ENCODE results near the gene PLEKHG4B.
A peak's percentile ranks its signal among the peaks of the same experiment; 100 is the strongest.

PLEKHG4B gene

GRCh38 chr5:85334-85995 lies 6.5 kb upstream of the PLEKHG4B start:
- no peak for TF ChIP-seq CTCF (IDR thresholded peaks at IDR 0.05)
- no peaks in the 10 kb centered on the region for H3K9me3 ChIP-seq (ENCODE audit: control insufficient read depth, low read length)
- no peak overlapping the region for H3K4me2 ChIP-seq (ENCODE audit: low read length)
- H3K79me2 ChIP-seq = peaks cover 3% of the 10 kb centered on the region
- no peak overlapping the region for H2AFZ ChIP-seq
- no peaks in the 10 kb centered on the region for H3K36me3 ChIP-seq (ENCODE audit: control insufficient read depth, insufficient read depth, low read length)
- H3K9ac ChIP-seq = no peak overlapping the region
- no peak overlapping the region for H3K4me3 ChIP-seq (ENCODE audit: low read depth, low read length)
- H3K27me3 ChIP-seq (ENCODE audit: control insufficient read depth, insufficient read depth, low read length) = no peaks in the 10 kb centered on the region
- peaks cover 18% of the 10 kb centered on the region for H3K4me1 ChIP-seq
- no peak overlapping the region for H3K27ac ChIP-seq

- H3K27ac ChIP-seq = no peak overlapping the region
- H2AFZ ChIP-seq = no peak overlapping the region
- H3K27me3 ChIP-seq (ENCODE audit: control insufficient read depth, insufficient read depth, low read length) = peaks cover 4% of the 10 kb centered on the region
- peaks cover 7% of the 10 kb centered on the region for H3K4me1 ChIP-seq
- no peak overlapping the region for H3K4me3 ChIP-seq (ENCODE audit: low read depth, low read length)
- H3K9me3 ChIP-seq (ENCODE audit: control insufficient read depth, low read length) = no peaks in the 10 kb centered on the region
- peaks cover 3% of the 10 kb centered on the region for H3K79me2 ChIP-seq
- no peak overlapping the region for H3K9ac ChIP-seq
- no peak overlapping the region for H3K4me2 ChIP-seq (ENCODE audit: low read length)
- TF ChIP-seq CTCF (IDR thresholded peaks at IDR 0.05) = no peak
- no peaks in the 10 kb centered on the region for H3K36me3 ChIP-seq (ENCODE audit: control insufficient read depth, insufficient read depth, low read length)
Observed at GRCh38 chr5:89337-90286, 2.4 kb upstream of the PLEKHG4B start.

GRCh38 chr5:90590-91547 lies 1.1 kb upstream of the PLEKHG4B start:
- Histone ChIP-seq H3K27me3 (ENCODE audit: control insufficient read depth, insufficient read depth, low read length) (peaks cover 4% of the 10 kb centered on the region), H3K79me2 (peaks cover 3% of the 10 kb centered on the region)

More at GRCh38 chr5:90590-91547, 1.1 kb upstream of the PLEKHG4B start:
- no peak overlapping the region for H3K4me3 ChIP-seq (ENCODE audit: low read depth, low read length)
- peak overlapping the region; percentile 89 for H2AFZ ChIP-seq
- H3K9me3 ChIP-seq (ENCODE audit: control insufficient read depth, low read length) = no peaks in the 10 kb centered on the region
- H3K4me2 ChIP-seq (ENCODE audit: low read length) = peak overlapping the region; percentile 68
- no peak overlapping the region for H3K27ac ChIP-seq
- H3K9ac ChIP-seq = no peak overlapping the region
- peaks cover 7% of the 10 kb centered on the region for H3K4me1 ChIP-seq
- TF ChIP-seq CTCF (IDR thresholded peaks at IDR 0.05) = no peak
- no peaks in the 10 kb centered on the region for H3K36me3 ChIP-seq (ENCODE audit: control insufficient read depth, insufficient read depth, low read length)
